ENCODE results near the gene TOR4A. TPM values are rescaled to one million over a fixed set of nuclear protein-coding genes. Genes with fewer than 3 reads are reported as not detected.

TOR4A gene
- total RNA-seq, 1 donor from 2014 or later: 29.8 TPM

- peak; percentile 46 for DNase-seq
Observed at GRCh38 chr9:137295849-137296669, 18.5 kb downstream of the TOR4A start.

GRCh38 chr9:137296670-137297664, 19.4 kb downstream of the TOR4A start:
- DNase-seq: peak; percentile 96

- DNase-seq: peak; percentile 40
Observed at GRCh38 chr9:137297966-137298365, 20.4 kb downstream of the TOR4A start.

- DNase-seq: peak; percentile 95
Observed at GRCh38 chr9:137298401-137299202, 21.1 kb downstream of the TOR4A start.

GRCh38 chr9:137299203-137299565, 21.7 kb downstream of the TOR4A start:
- DNase-seq: peak; percentile 41

- peak; percentile 63 for DNase-seq
Observed at GRCh38 chr9:137299938-137300337, 22.4 kb downstream of the TOR4A start.

GRCh38 chr9:137300567-137301080, 23.1 kb downstream of the TOR4A start:
- peak; percentile 62 for DNase-seq

GRCh38 chr9:137301081-137301947, 23.8 kb downstream of the TOR4A start:
- peak; percentile 68 for DNase-seq

GRCh38 chr9:137302118-137302448, 24.6 kb downstream of the TOR4A start, which contains the start of gene NRARP:
NRARP (minus strand) TSS chr9:137302271; CDS start chr9:137301928, 343 bp downstream.
- DNase-seq: peak; percentile 93

- no peak for DNase-seq
Observed at GRCh38 chr9:137302449-137303150, 25.1 kb downstream of the TOR4A start.

GRCh38 chr9:137303151-137303892, 25.8 kb downstream of the TOR4A start:
- DNase-seq: peak; percentile 63

GRCh38 chr9:137303893-137304382, 26.4 kb downstream of the TOR4A start:
- no peak for DNase-seq

- DNase-seq: peak; percentile 65
Observed at GRCh38 chr9:137304383-137305059, 27.0 kb downstream of the TOR4A start.

- DNase-seq: peak; percentile 93
Observed at GRCh38 chr9:137305060-137305797, 27.7 kb downstream of the TOR4A start.

- DNase-seq: no peak
Observed at GRCh38 chr9:137305798-137306065, 28.2 kb downstream of the TOR4A start.

- DNase-seq: peak; percentile 86
Observed at GRCh38 chr9:137306066-137306849, 28.7 kb downstream of the TOR4A start.

- peak; percentile 76 for DNase-seq
Observed at GRCh38 chr9:137306850-137307254, 29.3 kb downstream of the TOR4A start.
